Stimulated activated CD8-positive, alpha-beta memory T cell treated with anti-CD3 and anti-CD28 coated beads, Interleukin-12 subunit alpha, Interleukin-12 subunit beta, amount 100 ng/mL, for 24 hours (primary cell): ENCODE measurements around the gene TMEM132D.
"Not testable (repeated sequence)": the region's sequence is repeated elsewhere in the genome, so short reads cannot be mapped to it uniquely, and the experiment has no call there.

Experiments
- DNase-seq: peaks from one replicate; pipeline ENCODE4 v3.0.0-alpha.2; 2020; ENCODE audit errors: extremely low read depth

The TMEM132D gene

DNA sequence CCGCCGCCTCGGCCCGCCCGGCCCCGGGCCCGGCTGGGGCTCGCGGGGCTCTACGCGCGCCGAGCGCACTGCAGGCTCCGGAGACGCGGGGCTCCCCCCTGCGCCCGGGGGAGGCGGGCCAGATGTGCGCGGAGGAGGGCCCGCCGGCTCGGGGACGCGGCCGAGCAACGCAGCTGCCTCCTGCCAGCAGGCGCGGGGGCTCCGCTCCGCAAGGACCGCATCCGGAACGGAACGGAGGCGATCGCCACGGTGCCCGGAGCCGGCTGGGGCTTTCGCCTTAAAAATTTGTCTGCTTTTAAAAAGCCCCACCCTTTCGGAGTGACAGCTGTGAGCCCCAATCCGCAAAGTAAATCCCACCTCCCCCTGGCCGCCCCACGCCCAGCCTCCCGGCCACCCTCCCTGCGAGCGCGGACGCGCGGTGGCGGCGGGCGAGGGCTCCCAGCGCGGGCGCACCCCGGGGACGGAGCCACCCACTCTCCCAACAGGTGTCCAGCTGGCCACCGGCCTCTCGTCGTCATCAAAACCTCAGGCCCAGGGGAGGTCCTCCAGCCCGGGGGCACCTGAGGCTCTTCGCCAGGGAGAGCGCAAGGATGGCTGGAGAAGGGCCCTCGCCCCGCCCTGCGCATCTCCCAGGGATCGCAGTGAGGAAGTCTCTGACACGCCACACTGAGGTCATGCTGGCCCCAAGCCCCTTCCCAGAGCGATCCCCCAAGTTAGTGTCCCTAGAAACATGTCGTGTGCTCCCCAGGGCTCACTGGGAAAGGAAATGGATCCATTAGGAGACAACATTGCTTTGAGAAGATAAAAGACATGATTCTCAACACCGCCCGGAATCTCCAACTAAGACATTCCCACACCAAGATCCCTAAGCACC is at the start of gene TMEM132D:
TMEM132D (minus strand) TSS at position 70 of the 874 bp plus-strand sequence.
- DNase-seq = no peak

DNA sequence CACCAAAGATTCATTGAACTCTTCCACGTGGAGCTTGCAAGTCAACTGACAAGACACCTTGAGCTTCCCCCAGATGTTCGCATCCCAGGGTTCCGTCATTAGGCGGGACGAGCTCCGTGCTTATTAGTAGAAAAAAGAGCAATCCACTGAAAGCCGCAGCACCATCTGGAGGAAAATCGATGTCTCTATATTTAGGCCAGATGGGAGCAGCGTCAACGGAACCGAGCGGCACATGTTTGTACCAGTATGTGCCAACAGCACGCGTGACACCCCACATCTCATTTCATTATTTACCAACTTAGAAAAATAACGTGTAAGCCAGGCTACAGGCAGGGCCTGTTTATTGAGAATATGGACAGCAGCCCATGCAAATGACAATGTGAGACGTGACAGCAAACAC is 45.8 kb upstream of the TMEM132D start:
- no peak for DNase-seq

DNA sequence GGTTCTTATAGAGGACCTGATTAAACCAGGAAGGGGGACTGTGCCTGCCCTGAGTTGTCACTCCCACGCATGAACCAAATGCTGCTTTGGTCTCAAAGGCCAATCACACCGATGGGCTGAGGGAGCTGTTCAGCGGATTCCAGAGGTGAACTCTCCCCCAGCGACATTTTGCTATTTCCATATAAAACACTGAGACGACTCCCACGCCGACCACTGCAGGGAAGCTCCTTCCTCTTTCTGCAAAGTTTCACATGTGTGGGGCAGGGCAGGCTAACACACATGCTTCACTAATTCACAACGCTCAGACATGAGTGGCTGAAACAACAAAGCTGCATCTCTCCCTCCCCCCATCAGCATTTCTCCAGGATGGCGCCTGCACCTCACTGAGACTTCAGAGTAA is 37.8 kb upstream of the TMEM132D start:
- no peak for DNase-seq

DNA sequence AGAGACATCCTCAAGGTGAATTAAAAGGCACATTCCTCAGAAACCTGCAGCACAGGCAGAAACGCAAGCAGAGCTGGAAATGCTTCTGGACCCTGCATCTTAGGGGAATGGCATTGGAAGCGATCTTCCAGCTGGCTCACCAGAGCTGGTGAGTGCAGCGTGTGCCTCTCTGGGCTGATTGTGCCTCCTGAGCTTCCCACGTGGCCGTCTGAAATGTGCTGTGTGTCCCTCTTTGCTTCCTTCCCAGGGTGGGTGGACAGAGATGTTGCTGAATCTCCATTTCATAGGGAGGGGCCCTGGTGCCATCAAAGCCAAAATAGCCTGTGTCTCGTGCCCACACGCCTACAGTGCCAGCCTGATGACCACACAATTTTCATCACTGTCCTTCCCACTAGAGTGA is 34.3 kb upstream of the TMEM132D start:
- no peak for DNase-seq

DNA sequence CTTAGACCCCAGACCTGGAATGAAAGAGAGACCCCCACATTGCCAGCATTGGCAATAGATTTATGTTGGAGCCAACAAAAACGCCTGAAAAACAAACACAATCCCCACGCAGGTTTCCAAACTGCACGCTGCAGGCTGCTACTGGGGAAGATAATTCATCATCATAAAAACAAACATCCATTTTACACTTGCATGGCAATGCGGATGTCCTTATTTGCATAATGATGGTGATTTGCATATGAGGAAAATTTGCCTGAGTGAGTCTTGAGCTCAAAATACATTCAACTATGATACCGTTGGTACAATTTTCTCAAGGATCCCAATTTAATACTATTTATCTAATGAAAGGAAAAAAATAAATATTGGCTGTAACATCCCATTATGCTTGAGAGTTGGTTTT is 33.6 kb upstream of the TMEM132D start:
- DNase-seq = no peak

DNA sequence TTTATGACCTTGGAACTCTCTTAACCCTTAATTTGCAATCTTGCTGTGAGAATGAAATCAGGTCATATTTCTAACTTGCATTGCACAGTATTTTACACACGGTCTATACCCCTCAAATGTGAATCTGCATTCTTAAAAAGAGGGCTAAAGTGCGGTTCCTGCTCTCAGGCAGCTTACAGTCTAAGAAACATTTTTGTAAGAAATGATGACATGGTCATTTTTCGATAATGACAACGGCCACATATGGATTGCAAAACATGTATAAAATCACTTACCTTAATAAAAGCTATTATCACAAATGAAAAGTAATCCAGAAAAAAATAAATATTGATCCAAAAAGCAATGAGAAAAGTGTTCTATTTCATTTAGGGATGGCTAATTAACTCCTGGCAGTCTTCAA is 24.8 kb upstream of the TMEM132D start:
- no peak for DNase-seq

DNA sequence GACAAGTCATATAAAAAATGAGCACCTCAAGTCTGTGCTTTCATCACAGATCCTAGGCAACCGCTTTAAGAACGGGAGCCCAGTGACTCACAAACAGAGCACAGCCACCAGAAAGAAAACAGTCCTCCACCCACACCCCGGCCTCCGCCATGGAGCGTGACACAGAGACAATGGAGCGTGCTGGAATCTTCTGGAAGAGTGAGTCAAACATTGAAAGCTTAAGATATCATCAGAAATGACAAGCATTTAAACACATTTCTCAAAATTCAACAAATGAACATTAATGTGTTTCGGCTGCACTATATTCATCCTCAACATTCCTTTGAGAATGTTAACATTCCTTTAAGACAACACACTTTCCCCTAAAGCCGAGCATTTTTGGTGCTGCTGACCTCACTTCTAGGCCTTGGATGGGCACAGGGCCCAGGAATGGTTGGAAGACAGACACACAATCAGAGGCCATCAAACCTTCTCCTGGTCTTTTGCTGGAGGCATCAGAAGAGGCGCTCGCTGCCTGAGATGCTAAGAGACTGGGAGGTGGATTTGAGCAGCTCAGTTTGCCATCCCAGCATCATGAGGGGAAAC is 23.6 kb upstream of the TMEM132D start:
- DNase-seq = no peak

DNA sequence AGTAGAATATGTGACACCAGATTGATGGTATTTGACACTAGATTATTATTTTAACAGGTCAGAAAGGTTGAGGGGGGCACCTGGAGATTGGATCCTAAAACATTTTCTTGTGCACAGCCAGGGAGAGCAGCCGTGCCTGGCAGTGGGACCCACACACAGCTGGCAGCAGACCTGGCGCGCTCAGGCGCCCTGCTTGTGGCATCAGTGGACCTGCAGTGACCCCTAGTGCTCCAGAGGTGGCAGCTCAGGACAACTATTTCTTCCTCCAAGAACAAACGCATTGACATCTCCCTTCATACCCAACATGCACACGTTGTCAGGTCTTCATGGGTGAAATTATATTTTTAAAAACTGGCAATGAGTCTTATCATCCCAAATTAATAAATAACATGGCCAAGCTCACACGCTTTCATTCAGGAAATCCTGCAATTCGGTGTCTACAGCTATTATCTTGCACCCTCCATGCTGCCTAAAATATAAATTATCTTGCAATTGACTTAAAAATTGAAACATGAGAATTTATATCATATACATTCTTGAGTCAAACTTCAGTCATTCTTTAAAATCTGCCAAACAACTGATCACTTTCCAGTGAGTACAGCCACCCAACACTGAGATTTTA is 7.7 kb upstream of the TMEM132D start:
- DNase-seq = no peak

DNA sequence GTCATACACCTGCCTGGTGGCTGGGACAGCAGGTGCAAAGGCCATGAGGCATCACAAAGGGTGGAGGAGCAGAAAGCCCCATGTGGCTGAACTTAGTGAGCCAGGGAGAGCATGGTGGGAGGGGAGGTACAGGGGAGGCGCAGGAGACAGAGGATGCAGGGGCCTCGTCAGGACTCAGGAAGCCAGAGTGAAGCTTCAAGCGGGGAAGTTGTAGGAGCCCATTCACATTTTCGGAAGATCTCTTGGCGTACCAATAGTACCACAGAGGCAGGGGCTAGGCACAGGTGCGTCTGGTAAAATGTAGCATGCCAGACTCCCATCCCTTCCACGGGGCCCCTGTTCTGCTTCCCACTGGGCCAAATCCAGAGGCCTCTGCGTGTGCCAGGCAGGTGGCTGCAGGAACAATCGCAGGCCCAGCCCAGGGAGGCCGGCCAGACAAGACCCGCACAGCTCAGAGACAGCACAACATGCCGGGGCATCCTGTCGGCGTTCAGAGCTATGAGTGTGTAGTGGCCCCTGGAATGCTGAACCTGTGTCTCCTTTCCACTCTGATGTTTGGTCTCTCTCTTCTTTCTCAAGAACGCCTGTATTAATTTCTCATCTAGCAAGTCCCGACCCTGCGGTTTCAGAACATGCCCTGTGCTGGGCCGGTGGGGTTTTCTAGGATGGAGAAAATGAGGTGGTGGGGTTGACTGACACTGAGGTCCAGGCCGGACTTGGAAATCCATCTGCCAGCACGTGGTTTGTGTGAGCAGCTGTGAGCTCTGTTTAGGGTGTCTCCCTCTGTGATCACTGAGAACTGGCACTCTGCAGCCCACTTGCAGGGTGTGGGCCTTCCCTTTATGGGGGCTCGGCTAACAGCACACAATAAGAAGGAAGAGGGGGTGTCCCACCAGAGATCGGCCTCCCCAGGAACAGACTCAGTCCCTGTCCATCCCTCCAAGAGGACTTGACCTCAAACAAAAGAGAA is 5.5 kb upstream of the TMEM132D start:
- no peak for DNase-seq

DNA sequence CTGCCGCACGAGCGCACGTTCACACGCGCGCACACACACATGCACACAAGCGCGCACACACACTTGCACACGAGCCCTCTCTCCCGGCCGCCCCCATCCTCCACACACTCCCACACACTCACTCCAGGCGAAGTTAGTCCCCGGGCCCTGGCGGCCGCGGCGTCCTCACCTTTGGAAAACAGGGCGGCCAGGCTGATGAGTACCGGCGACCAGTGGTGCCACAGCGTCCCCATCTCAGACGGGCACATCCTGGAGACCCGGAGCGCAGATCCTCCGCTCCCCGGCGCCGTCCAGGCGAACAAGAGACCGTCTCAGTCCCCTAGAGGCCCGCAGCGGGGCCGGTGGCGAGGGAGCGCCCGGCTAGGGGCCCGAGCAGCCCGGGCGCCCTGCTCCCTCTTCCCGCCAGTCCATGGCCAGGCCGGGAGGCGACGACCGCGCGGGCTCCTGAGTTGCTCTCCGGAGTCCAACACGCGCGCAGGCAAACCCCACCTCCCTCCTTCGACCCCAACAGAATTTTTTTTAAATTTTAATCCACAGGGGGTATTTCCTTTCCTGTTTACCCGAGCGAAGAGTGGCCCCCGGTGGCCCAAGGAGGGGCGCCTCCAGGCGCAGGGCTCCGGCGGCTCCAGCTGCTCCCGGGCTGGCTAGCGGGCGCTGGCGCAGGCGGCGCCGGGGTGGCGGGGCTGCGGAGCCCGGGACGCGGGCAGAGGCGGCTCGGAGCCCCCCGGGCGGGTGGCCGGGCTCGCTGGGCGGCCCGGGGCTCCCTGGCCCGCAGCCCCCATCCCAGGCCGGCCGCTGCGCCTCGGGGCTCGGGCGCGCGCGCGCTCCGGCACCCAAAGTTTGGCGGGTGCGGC is 506 bp downstream of the TMEM132D start:
- no peak for DNase-seq

DNA sequence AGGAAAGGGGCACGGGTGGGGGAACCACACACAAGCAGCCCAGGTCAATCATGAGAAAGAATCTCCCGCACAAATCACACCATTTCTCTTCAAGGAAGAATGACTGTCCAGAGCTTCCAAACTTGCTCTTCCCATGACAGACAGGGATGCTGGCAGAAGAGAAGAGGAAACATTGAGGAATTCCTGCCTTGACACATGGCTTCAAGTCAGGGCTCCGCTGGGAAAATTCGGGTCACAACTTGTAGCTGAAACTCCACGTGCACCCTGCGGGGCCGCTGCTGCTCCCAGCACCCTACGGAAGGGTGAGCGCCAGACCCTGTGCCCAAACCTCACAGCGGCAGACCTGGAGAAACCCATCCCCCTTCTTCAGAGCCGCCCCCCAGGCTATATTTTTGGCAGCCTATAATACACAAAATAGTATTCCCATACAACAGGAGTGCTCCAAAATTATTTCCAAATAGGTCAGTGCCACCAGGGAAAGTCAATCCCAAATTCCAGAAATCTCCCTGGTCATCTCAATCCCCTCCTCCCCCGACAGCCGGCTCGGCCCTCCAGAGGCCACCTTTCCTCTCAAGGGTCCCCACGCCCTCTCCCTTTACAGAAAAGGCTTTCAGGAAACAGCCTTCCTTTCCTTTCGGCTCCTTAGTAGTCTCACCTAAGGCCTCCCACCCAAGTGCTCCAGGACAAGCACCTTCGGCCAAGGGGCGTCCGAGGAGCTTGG is 1.3 kb downstream of the TMEM132D start:
- DNase-seq = no peak

DNA sequence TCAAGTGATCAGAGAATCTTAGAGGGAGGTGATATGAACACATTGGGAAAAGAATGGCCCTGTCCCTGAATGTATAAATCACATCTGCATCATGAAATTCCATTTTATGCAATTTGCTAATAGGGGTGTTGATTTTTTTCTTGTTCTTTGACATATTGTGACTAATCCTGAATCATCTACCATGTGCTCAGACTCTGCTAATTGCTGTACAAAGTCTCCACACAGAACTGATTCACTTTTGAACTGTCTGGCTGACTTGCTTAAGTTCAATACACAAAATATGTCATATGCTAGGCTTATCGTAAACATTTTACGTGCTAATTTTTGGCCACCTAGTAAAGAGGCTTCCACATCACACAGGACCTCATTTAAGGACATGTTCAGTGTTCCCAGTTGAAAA is 2.6 kb downstream of the TMEM132D start:
- no peak for DNase-seq

DNA sequence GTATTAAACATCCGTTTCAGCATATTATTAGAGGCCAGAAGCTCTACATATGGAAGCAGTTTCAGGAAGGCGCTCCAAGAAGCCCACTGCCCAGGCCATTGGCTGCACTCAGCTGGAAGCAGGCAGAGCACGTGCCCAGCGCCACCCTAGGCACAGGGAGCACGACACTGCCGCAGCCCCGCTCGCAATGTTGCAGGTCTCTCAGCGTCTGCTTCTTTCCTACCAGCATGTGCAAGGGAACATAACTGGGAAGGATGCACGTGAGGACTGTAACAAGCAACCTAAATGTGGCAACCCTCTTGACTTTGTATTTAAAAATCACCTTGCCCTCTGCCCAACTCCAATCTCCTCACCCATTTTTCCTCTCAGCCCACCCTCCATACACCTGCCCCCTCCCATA is 3.5 kb downstream of the TMEM132D start:
- DNase-seq = no peak

DNA sequence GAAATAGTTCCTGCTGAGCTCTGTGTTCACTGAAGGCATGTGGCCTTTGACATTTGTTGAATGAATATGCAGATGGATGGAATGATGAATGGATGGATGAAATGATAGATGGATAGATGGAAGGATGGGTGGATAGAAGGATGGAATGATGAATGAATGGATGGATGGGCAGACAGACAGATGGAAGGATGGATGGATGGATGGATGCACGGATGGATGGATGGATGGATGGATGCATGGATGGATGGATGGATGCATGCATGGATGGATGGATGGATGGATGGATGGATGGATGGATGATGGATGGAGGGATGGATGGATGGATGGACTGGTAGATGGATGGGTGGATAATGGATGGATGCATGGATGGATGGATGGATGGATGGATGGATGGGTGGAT is 4.8 kb downstream of the TMEM132D start:
- not testable (repeated sequence) for DNase-seq

DNA sequence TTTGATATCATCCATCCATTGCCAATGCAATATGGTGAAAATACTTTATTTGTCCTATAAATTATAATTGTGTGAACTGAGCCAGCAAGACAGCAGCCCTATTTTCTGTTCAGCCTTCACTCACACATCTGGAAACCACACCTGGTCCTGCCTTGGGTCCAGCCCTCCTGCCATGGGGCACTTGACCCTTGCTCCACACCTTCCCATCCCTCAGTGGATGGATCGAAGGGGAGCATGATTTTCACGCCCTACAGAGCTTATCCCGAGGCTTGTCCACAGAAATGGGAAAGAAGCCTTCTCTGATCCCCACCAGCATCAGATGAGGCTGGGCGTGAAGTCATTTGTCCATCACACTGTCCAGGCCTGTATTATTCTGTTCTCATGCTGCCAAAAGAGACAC is 10.1 kb downstream of the TMEM132D start:
- DNase-seq = no peak

DNA sequence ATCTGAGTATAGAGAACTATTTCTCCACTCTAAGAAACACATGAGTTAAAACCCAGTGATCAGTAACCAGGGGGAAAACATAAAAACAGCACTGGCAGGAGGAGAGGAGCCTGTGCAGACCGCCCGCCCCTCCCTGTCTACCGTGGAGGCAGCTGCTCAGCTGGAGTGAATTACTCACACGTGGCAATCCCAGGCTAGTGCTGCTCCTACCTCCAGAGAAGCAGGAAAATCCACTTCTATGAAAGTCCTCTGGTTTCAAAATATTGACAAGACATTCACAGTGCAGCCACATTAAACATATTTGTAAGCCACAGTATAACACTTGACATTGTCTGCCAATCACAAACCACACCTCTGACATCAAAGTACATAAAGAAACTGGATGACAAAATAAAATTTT is 16.7 kb downstream of the TMEM132D start:
- DNase-seq = no peak

DNA sequence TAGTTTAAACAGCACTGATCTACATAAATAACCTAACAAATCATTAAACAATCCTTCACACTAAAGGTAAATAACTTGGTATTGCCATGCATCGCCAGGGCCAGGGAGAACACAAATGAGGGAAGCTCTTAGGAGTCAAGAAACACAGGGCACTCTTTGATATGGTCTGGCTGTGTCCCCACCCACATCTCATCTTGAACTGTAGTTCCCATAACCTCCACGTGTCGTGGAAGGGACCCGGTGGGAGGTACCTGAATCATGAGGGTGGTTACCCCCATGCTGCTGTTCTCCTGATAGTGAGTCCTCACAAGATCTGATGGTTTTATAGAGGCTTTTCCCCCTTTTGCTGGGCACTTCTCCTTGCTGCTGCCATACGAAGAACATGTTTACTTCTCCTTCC is 17.3 kb downstream of the TMEM132D start:
- no peak for DNase-seq

DNA sequence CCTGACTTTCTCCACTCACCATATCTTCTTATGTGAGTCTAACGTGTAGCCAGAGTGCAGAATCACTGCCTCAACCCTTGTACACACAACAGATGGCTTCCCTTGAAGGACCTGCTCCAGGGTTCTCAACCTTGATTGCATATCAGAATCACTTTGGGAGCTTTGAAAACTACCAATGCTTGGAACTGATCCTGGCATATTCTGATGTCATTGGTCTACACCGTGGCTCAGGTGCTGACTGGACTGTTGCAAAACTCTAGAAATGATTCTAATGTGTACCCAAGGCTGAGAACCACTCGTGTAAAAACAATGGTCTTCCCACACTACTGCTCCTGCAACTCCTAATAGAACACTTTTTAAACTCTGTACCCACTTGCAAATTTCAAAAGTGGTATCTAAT is 18.5 kb downstream of the TMEM132D start:
- no peak for DNase-seq

DNA sequence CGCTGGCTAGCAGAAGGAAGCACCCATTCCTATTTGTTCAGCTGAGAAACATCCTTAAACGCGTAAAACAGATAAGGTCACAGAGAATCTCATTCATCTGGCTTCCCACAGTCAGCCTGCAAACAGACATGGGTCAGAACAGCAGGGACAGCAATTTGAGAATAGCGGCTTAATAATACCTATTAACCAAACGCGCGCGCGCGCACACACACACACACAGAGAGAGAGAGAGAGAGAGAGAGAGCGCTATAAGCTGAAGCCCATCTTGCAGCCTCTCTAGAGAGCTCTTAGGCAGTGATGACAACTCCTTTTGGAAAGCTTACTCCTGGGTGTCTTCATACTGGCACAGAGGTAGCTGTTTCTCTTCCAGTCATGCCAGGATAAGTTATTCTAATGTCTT is 26.4 kb downstream of the TMEM132D start:
- DNase-seq = no peak

DNA sequence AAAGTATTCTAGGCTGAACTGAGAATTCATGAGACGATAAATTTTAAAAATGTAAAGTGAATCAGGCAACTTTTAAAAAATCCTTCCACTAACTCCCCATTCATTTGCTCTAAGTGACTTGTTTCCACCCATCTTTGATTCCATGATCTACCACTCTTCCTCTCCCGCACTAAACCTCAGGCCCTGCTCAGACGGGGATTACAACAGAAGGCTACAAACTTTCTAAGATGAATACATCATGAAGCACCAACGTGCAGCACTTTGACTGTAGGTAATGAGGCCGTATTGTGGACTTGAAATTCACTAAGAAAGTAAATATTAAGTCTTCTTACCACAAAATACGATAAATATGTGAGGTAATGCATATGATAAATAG is 30.0 kb downstream of the TMEM132D start:
- no peak for DNase-seq
